DND-41 (cell line): ENCODE measurements around the gene INPP5B.

ENCODE experiments used
- CTCF ChIP-seq: IDR thresholded peaks from 2 replicates; pipeline ENCODE4 v1.5.1; 2012; ENCODE audit warnings: borderline replicate concordance, low read length, moderate library complexity, mild to moderate bottlenecking; ENCODE audit not compliant: poor library complexity, severe bottlenecking; ENCODE audit errors: extremely low read depth
- EZH2 ChIP-seq: IDR thresholded peaks from 3 replicates; pipeline ENCODE4 v1.6.1; 2012; ENCODE audit warnings: borderline replicate concordance, low read depth, mild to moderate bottlenecking, moderate library complexity, low read length, inconsistent platforms; ENCODE audit not compliant: severe bottlenecking

DNA sequence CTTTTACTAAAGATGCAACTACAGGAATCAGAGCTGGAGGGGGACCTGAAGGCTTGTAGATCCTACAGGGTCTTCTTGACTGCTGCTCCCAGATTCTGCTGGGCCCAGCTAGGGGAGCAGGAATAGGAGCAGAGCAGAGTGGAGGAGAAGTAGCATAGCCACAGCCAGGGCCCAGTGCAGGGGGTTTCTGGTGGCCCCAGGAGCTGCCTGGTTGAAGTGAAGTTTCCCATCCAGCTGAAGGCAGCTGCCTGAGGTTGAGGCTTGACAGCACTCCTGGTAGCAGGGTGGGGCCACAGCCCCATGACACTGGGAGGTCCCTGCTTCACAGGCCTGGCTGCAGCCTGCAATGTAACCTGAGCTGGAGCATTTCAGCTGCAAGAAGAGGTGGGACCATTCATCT is 2.0 kb upstream of the INPP5B start:
- TF ChIP-seq EZH2 = no peak
- no peak for TF ChIP-seq CTCF
